ENCODE results near the gene SARS1. TPM values are rescaled to one million over a fixed set of nuclear protein-coding genes. Genes with fewer than 3 reads are reported as not detected.
A peak's percentile ranks its signal among the peaks of the same experiment; 100 is the strongest.

The SARS1 gene
- total and polyA plus RNA-seq, 2 of the 13 experiments (the other 11 are each of a cell fraction or from before 2014, with no cell fraction given), result 103 to 134 TPM

GRCh38 chr1:109263597-109264378 is 50.1 kb downstream of the SARS1 start (continued):
- TF ChIP-seq RBM39 (IDR thresholded peaks at IDR 0.05; ENCODE audit: low read depth, low read length, poor library complexity, severe bottlenecking), result peak; percentile 96
- no peak for TF ChIP-seq FOSL1 (CRISPR knock-in tag; IDR thresholded peaks at IDR 0.05; ENCODE audit: borderline replicate concordance)
- TF ChIP-seq DNMT3B (CRISPR knock-in tag; conservative IDR thresholded peaks at IDR 0.05), result 0 out of 2 replicates have a peak, but pooled peaks have one; percentile 39
- no peak for TF ChIP-seq ZMYM2 (CRISPR knock-in tag; IDR thresholded peaks at IDR 0.05)
- no peak for TF ChIP-seq ZNF562 (CRISPR knock-in tag; IDR thresholded peaks at IDR 0.05; ENCODE audit: borderline replicate concordance)
- TF ChIP-seq GATA4 (IDR thresholded peaks at IDR 0.05; ENCODE audit: borderline replicate concordance, low read depth), result no peak
- peak; percentile 83 for TF ChIP-seq MXD3 (CRISPR knock-in tag; IDR thresholded peaks at IDR 0.05)
- TF ChIP-seq REL (CRISPR knock-in tag; conservative IDR thresholded peaks at IDR 0.05), result peak; percentile 80; the same call in 1 of the 2 replicates
- peak; percentile 67; the same call in 1 of the 2 replicates for TF ChIP-seq KMT2A (CRISPR knock-in tag; IDR thresholded peaks at IDR 0.05)
- TF ChIP-seq ZKSCAN1 (IDR thresholded peaks at IDR 0.05; ENCODE audit: low read length), result 0 out of 2 replicates have a peak, but pooled peaks have one; percentile 48
- TF ChIP-seq PRDM10 (CRISPR knock-in tag; IDR thresholded peaks at IDR 0.05; ENCODE audit: low read depth), result 0 out of 2 replicates have a peak, but pooled peaks have one; percentile 23
- TF ChIP-seq ZFP1 (CRISPR knock-in tag; IDR thresholded peaks at IDR 0.05), result 0 out of 2 replicates have a peak, but pooled peaks have one; percentile 63
- peak; percentile 41; the same call in 1 of the 2 replicates for TF ChIP-seq RARA (CRISPR knock-in tag; IDR thresholded peaks at IDR 0.05)
- TF ChIP-seq MTA1 (CRISPR knock-in tag; IDR thresholded peaks at IDR 0.05; ENCODE audit: borderline replicate concordance), result peak; percentile 95; the same call in 1 of the 2 replicates
- peak; percentile 70; the same call in 1 of the 2 replicates for TF ChIP-seq POGK (CRISPR knock-in tag; conservative IDR thresholded peaks at IDR 0.05)
- peak; percentile 98 to 99 for TF ChIP-seq HMGXB4 (CRISPR knock-in tag; IDR thresholded peaks at IDR 0.05; ENCODE audit: borderline replicate concordance in 1 of 2, low read depth in 1 of 2)
- TF ChIP-seq ZNF547 (CRISPR knock-in tag; IDR thresholded peaks at IDR 0.05), result peak; percentile 81
- peak; percentile 64; the same call in 1 of the 2 replicates for TF ChIP-seq SP4 (CRISPR knock-in tag; IDR thresholded peaks at IDR 0.05)
- 0 out of 2 replicates have a peak, but pooled peaks have one; percentile 55 for TF ChIP-seq ZNF792 (CRISPR knock-in tag; IDR thresholded peaks at IDR 0.05)

Measured in HepG2 (cell line).